A549 (cell line): ENCODE data around the gene ALOX15B. TPM values are rescaled to one million over a fixed set of nuclear protein-coding genes. Genes with fewer than 3 reads are reported as not detected.

Source experiments
- ATAC-seq, 2 experiments: fragments of 200-7000 bp in 1 of 2; fragments of >200 bp in 1 of 2; cut with Nextera tagmentation in 1 of 2; cut with Tn5 transposase in 1 of 2; 3 replicates each; pipeline versions ENCODE4 v1.8.0 to v1.9.1; 2018 to 2020; ENCODE audit warnings: mild to moderate bottlenecking in 1 of 2, moderate library complexity in 1 of 2
- CTCF ChIA-PET: fragments of 300-600 bp; sonication (Branson Sonifier 250); formaldehyde crosslinking; extraction: SDS; loops from one replicate; lab custom pipeline; 2021; ENCODE audit warnings: antibody characterized with exemption, inconsistent platforms; lab: Yijun Ruan, JAX
- POLR2A ChIA-PET: fragments of 350-600 bp; formaldehyde crosslinking; extraction: SDS; loops from one replicate; lab custom pipeline; 2021; ENCODE audit warnings: antibody characterized with exemption, inconsistent platforms; lab: Yijun Ruan, JAX
- DNase-seq, 2 experiments: peaks; one replicate each; pipeline versions ENCODE4 v3.0.0 to v3.0.0-alpha.2; 2011 to 2016; ENCODE audit warnings: low read depth in 1 of 2, low spot score in 1 of 2
- FAIRE-seq: peaks from 2 replicates; lab custom pipeline; 2011; peaks lifted over from hg19 to GRCh38; lab: Jason Lieb, UNC
- H3K27ac ChIP-seq, 2 experiments: fragments of >200 bp; sonication (Bioruptor Twin); formaldehyde crosslinking; 3 replicates each; pipeline ENCODE4 v1.5.1; 2016 to 2017
- H3K4me1 ChIP-seq: fragments of >200 bp; sonication (Bioruptor Twin); formaldehyde crosslinking; 3 replicates; pipeline ENCODE4 v1.6.1; 2016
- H3K4me2 ChIP-seq: fragments of >200 bp; sonication (Bioruptor Twin); formaldehyde crosslinking; 3 replicates; pipeline ENCODE4 v1.6.1; 2016
- H3K4me3 ChIP-seq: fragments of >200 bp; sonication (Bioruptor Twin); formaldehyde crosslinking; 3 replicates; pipeline ENCODE4 v1.5.1; 2016
- H3K9me3 ChIP-seq: fragments of >200 bp; sonication (Bioruptor Twin); formaldehyde crosslinking; 3 replicates; pipeline ENCODE4 v1.6.1; 2016
- BCL3 ChIP-seq: fragments of >200 bp; sonication (Bioruptor Twin); formaldehyde crosslinking; IDR thresholded peaks from 3 replicates; pipeline ENCODE4 v1.6.1; 2016
- CBX2 ChIP-seq: fragments of 200-600 bp; sonication (generic); IDR thresholded peaks from 2 replicates; pipeline ENCODE4 v1.6.1; 2016; ENCODE audit warnings: low read depth, mild to moderate bottlenecking, borderline replicate concordance
- CHD2 ChIP-seq: fragments of 150-350 bp; IDR thresholded peaks from 2 replicates; pipeline ENCODE4 v1.6.1; 2014; ENCODE audit warnings: low read length; ENCODE audit not compliant: partially characterized antibody
- CTCF ChIP-seq: fragments of >200 bp; sonication (Bioruptor Twin); formaldehyde crosslinking; IDR thresholded peaks from 3 replicates; pipeline ENCODE4 v1.5.1; 2016
- E2F6 ChIP-seq: IDR thresholded peaks from 2 replicates; pipeline ENCODE4 v1.6.1; 2012; ENCODE audit warnings: low read depth, borderline replicate concordance
- EHMT2 ChIP-seq: fragments of 200-600 bp; sonication (generic); IDR thresholded peaks from 2 replicates; pipeline ENCODE4 v1.6.1; 2016; ENCODE audit warnings: antibody characterized with exemption, low read depth, mild to moderate bottlenecking, moderate library complexity
- FOXS1 ChIP-seq: fragments of 250-450 bp; sonication (Bioruptor Pico); IDR thresholded peaks from 2 replicates; pipeline ENCODE4 v1.5.0; 2020; ENCODE audit warnings: mild to moderate bottlenecking, moderate library complexity
- HDAC2 ChIP-seq: fragments of 200-600 bp; sonication (generic); IDR thresholded peaks from 2 replicates; pipeline ENCODE4 v1.6.1; 2016
- HES2 ChIP-seq: fragments of >200 bp; sonication (Bioruptor Twin); formaldehyde crosslinking; IDR thresholded peaks from 2 replicates; pipeline ENCODE4 v1.6.1; 2016
- HOXB13 ChIP-seq: fragments of 250-450 bp; sonication (Bioruptor Pico); IDR thresholded peaks from 2 replicates; pipeline ENCODE4 v1.5.0; 2020; ENCODE audit warnings: low read depth, mild to moderate bottlenecking, moderate library complexity
- HOXB5 ChIP-seq: fragments of 250-450 bp; sonication (Bioruptor Pico); IDR thresholded peaks from 2 replicates; pipeline ENCODE4 v1.5.0; 2020; ENCODE audit warnings: mild to moderate bottlenecking, moderate library complexity
- KDM5A ChIP-seq: fragments of 200-600 bp; sonication (generic); IDR thresholded peaks from 2 replicates; pipeline ENCODE4 v1.6.1; 2016; ENCODE audit warnings: antibody characterized with exemption, mild to moderate bottlenecking
- MAX ChIP-seq: IDR thresholded peaks from 2 replicates; pipeline ENCODE4 v1.6.1; 2012
- RARB ChIP-seq: fragments of 250-450 bp; sonication (Bioruptor Pico); IDR thresholded peaks from 2 replicates; pipeline ENCODE4 v1.8.0; 2021; ENCODE audit warnings: mild to moderate bottlenecking, moderate library complexity
- RNF2 ChIP-seq: fragments of 200-600 bp; sonication (generic); IDR thresholded peaks from 2 replicates; pipeline ENCODE4 v1.6.1; 2016; ENCODE audit warnings: low read depth, mild to moderate bottlenecking, antibody characterized with exemption, moderate library complexity, borderline replicate concordance
- TFCP2L1 ChIP-seq: fragments of 250-450 bp; sonication (Bioruptor Pico); IDR thresholded peaks from 2 replicates; pipeline ENCODE4 v1.5.0; 2021; ENCODE audit warnings: mild to moderate bottlenecking
- WGBS: methylation state at CpG from one replicate; pipeline ENCODE4 v1.1.6; 2017; ENCODE audit errors: missing lambda C conversion rate; 5-methylcytosine and 5-hydroxymethylcytosine counted together
- polyA plus RNA-seq, 4 experiments: library from polyadenylated mRNA; depleted of rRNA in 3 of 4; stranded (reverse); fragments of >200 nt; fragmentation: RNase III in 1 of 4; extraction: RNeasy Plus Mini Kit Qiagen cat#74134 plus additional on column Dnase treatment in 1 of 4; gene quantifications; 2 replicates in 3 of 4; 3 replicates in 1 of 4; pipeline ENCODE4 v1.2.3, GENCODE V29; 2011 to 2017

The ALOX15B gene
- polyA plus RNA-seq, 2 of the 4 experiments (the other 2 are of a cell fraction): not detected

- DNase-seq (no peak), FAIRE-seq (no peak), ATAC-seq (no peak)
- Histone ChIP-seq H3K4me1 (peaks cover 6% of the 10 kb centered on the region; the same call in 2 of the 3 replicates), H3K4me2 (0 out of 3 replicates have a peak overlapping the region, but pooled peaks have one; percentile 4), H3K27ac (no peak overlapping the region), H3K4me3 (no peak overlapping the region), H3K9me3 (no peaks in the 10 kb centered on the region)
- TF ChIP-seq HOXB13 (CRISPR knock-in tag): no peak
- ChIA-PET POLR2A (interaction anchor here (1.1 to 1.4 kb wide), 2 partner anchors 11 to 111 kb away, joined by 3 to 4 read pairs; no protein-coding TSS in a partner anchor), CTCF (interaction anchor here (0.7 to 13.8 kb wide), 12 partner anchors 9 to 319 kb away, joined by 3 to 682 read pairs (median 66); partner anchors contain the start of genes ALOX12B, ALOX15B and ALOXE3)
- WGBS: 24% methylated on average over 8 of the region's 8 CpGs
Observed at GRCh38 chr17:8062435-8062806, 23.6 kb downstream of the ALOX15B start.

- Histone ChIP-seq H3K27ac (no peak overlapping the region), H3K4me2 (no peak overlapping the region), H3K4me3 (no peak overlapping the region), H3K9me3 (no peaks in the 10 kb centered on the region), H3K4me1 (peaks cover 6% of the 10 kb centered on the region; the same call in 2 of the 3 replicates)
- ATAC-seq (no peak), FAIRE-seq (no peak), DNase-seq (no peak)
- ChIA-PET POLR2A (interaction anchor here (1.1 to 1.4 kb wide), 2 partner anchors 11 to 110 kb away, joined by 3 to 4 read pairs; no protein-coding TSS in a partner anchor), CTCF (interaction anchor here (0.8 to 13.8 kb wide), 10 partner anchors 18 to 319 kb away, joined by 3 to 682 read pairs (median 116); partner anchors contain the start of genes ALOX12B, ALOX15B and ALOXE3)
- TF ChIP-seq HES2: no peak
- TF ChIP-seq BCL3: no peak
- no peak for TF ChIP-seq HOXB13 (CRISPR knock-in tag)
- TF ChIP-seq RNF2: no peak
- TF ChIP-seq FOXS1 (CRISPR knock-in tag): no peak
- no peak for TF ChIP-seq EHMT2
- no peak for TF ChIP-seq TFCP2L1 (CRISPR knock-in tag)
- no peak for TF ChIP-seq HDAC2
- TF ChIP-seq KDM5A: no peak
- no peak for TF ChIP-seq HOXB5
- TF ChIP-seq CHD2: no peak
- no peak for TF ChIP-seq CBX2
- TF ChIP-seq E2F6: no peak
- TF ChIP-seq RARB (CRISPR knock-in tag): no peak
- no peak for TF ChIP-seq MAX
- no peak for TF ChIP-seq CTCF
- WGBS: 63% methylated on average over 15 of the region's 15 CpGs
Observed at GRCh38 chr17:8062807-8063483, 24.1 kb downstream of the ALOX15B start.
